Suppressor macrophage treated with lipopolysaccharide for 4 hours (primary cell): ENCODE measurements around the gene OST4.
"Not testable (repeated sequence)": the region's sequence is repeated elsewhere in the genome, so short reads cannot be mapped to it uniquely, and the experiment has no call there.

Experiments used
- DNase-seq: peaks from one replicate; pipeline ENCODE4 v3.0.0-alpha.2; 2020

The OST4 gene

GRCh38 chr2:27078267-27079194 lies 7.1 kb upstream of the OST4 start, which contains the start of gene EMILIN1:
Gene EMILIN1 (plus strand): TSS chr2:27078615. CDS start chr2:27079066, 451 bp downstream.
- no peak for DNase-seq

GRCh38 chr2:27077231-27077630 lies 5.8 kb upstream of the OST4 start:
- no peak for DNase-seq

- DNase-seq, result peak; percentile 65
Observed at GRCh38 chr2:27076323-27076722, 4.9 kb upstream of the OST4 start.

- DNase-seq, result not testable (repeated sequence)
Observed at GRCh38 chr2:27075566-27075871, 4.1 kb upstream of the OST4 start.

- peak; percentile 52 for DNase-seq
Observed at GRCh38 chr2:27074738-27075565, 3.5 kb upstream of the OST4 start.

- DNase-seq, result peak; percentile 25
Observed at GRCh38 chr2:27073782-27074181, 2.3 kb upstream of the OST4 start.

GRCh38 chr2:27072920-27073319 lies 1.5 kb upstream of the OST4 start:
- DNase-seq, result no peak

GRCh38 chr2:27071990-27072830 lies 756 bp upstream of the OST4 start:
- peak; percentile 41 for DNase-seq

GRCh38 chr2:27070653-27071276 lies 689 bp downstream of the OST4 start:
- no peak for DNase-seq

- DNase-seq, result no peak
Observed at GRCh38 chr2:27069961-27070618, 1.4 kb downstream of the OST4 start.

- no peak for DNase-seq
Observed at GRCh38 chr2:27069436-27069835, 2.0 kb downstream of the OST4 start.

- no peak for DNase-seq
Observed at GRCh38 chr2:27067385-27067784, 4.1 kb downstream of the OST4 start.

GRCh38 chr2:27065128-27065527 lies 6.3 kb downstream of the OST4 start:
- DNase-seq, result no peak

GRCh38 chr2:27060323-27060722 lies 11.1 kb downstream of the OST4 start:
- DNase-seq, result no peak

- no peak for DNase-seq
Observed at GRCh38 chr2:27059141-27059820, 12.2 kb downstream of the OST4 start.

GRCh38 chr2:27058210-27058609 lies 13.2 kb downstream of the OST4 start:
- DNase-seq, result no peak

- no peak for DNase-seq
Observed at GRCh38 chr2:27057184-27057583, 14.3 kb downstream of the OST4 start.

- DNase-seq, result no peak
Observed at GRCh38 chr2:27054721-27055120, 16.7 kb downstream of the OST4 start.

- DNase-seq, result no peak
Observed at GRCh38 chr2:27053776-27054175, 17.7 kb downstream of the OST4 start.

GRCh38 chr2:27053321-27053720 lies 18.1 kb downstream of the OST4 start:
- DNase-seq, result no peak

- no peak for DNase-seq
Observed at GRCh38 chr2:27051902-27052645, 19.4 kb downstream of the OST4 start.
